Measurements from ENCODE around the gene SUPV3L1. TPM values are rescaled to one million over a fixed set of nuclear protein-coding genes. Genes with fewer than 3 reads are reported as not detected.

SUPV3L1 gene
- total and polyA plus RNA-seq, 9 donors, result 22.3 to 30.2 (median 25.0) TPM

GRCh38 chr10:69225681-69226080 is 45.6 kb downstream of the SUPV3L1 start:
- Histone ChIP-seq H3K27me3 (ENCODE audit: control insufficient read depth, insufficient read depth, low read length) (peaks cover 6% of the 10 kb centered on the region), H3K4me1 (ENCODE audit: control insufficient read depth, insufficient read depth, low read length) (peaks cover 2% of the 10 kb centered on the region), H3K36me3 (ENCODE audit: control insufficient read depth, insufficient read depth, low read length) (no peaks in the 10 kb centered on the region), H3K9me3 (replicated peaks; ENCODE audit: control insufficient read depth, low read depth, low read length) (no peaks in the 10 kb centered on the region), H3K27ac (ENCODE audit: low read length) (peak overlapping the region; percentile 25), H3K4me3 (ENCODE audit: low read length) (no peak overlapping the region)
- WGBS (ENCODE audit: insufficient coverage), result no CpG with 5 or more reads among the region's 10 CpGs
- DNase-seq, result no peak

- no peak overlapping the region for H3K4me3 ChIP-seq (ENCODE audit: low read length)
- 74% methylated on average over 12 of the region's 14 CpGs for WGBS (ENCODE audit: insufficient coverage)
- DNase-seq, result no peak
- H3K4me1 ChIP-seq (ENCODE audit: control insufficient read depth, insufficient read depth, low read length), result peaks cover 2% of the 10 kb centered on the region
- no peak overlapping the region for H3K27ac ChIP-seq (ENCODE audit: low read length)
- H3K36me3 ChIP-seq (ENCODE audit: control insufficient read depth, insufficient read depth, low read length), result no peaks in the 10 kb centered on the region
- peaks cover 9% of the 10 kb centered on the region for H3K27me3 ChIP-seq (ENCODE audit: control insufficient read depth, insufficient read depth, low read length)
- no peaks in the 10 kb centered on the region for H3K9me3 ChIP-seq (replicated peaks; ENCODE audit: control insufficient read depth, low read depth, low read length)
Observed at GRCh38 chr10:69226919-69227450, 47.0 kb downstream of the SUPV3L1 start.

GRCh38 chr10:69228151-69228550 is 48.1 kb downstream of the SUPV3L1 start:
- DNase-seq, result no peak
- Histone ChIP-seq H3K27me3 (ENCODE audit: control insufficient read depth, insufficient read depth, low read length) (peaks cover 9% of the 10 kb centered on the region), H3K4me1 (ENCODE audit: control insufficient read depth, insufficient read depth, low read length) (peaks cover 2% of the 10 kb centered on the region), H3K27ac (ENCODE audit: low read length) (no peak overlapping the region), H3K9me3 (replicated peaks; ENCODE audit: control insufficient read depth, low read depth, low read length) (no peaks in the 10 kb centered on the region), H3K36me3 (ENCODE audit: control insufficient read depth, insufficient read depth, low read length) (no peaks in the 10 kb centered on the region), H3K4me3 (ENCODE audit: low read length) (no peak overlapping the region)
- 65% methylated on average over 2 of the region's 2 CpGs for WGBS (ENCODE audit: insufficient coverage)

GRCh38 chr10:69229616-69229916 is 49.5 kb downstream of the SUPV3L1 start:
- no peak for DNase-seq
- Histone ChIP-seq H3K4me1 (ENCODE audit: control insufficient read depth, insufficient read depth, low read length) (peaks cover 2% of the 10 kb centered on the region), H3K4me3 (ENCODE audit: low read length) (no peak overlapping the region), H3K9me3 (replicated peaks; ENCODE audit: control insufficient read depth, low read depth, low read length) (no peaks in the 10 kb centered on the region), H3K36me3 (ENCODE audit: control insufficient read depth, insufficient read depth, low read length) (no peaks in the 10 kb centered on the region), H3K27me3 (ENCODE audit: control insufficient read depth, insufficient read depth, low read length) (peaks cover 9% of the 10 kb centered on the region), H3K27ac (ENCODE audit: low read length) (no peak overlapping the region)
- WGBS (ENCODE audit: insufficient coverage), result no CpG with 5 or more reads among the region's 8 CpGs

GRCh38 chr10:69230128-69230527 is 50.1 kb downstream of the SUPV3L1 start:
- H3K27ac ChIP-seq (ENCODE audit: low read length), result no peak overlapping the region
- no peak overlapping the region for H3K4me3 ChIP-seq (ENCODE audit: low read length)
- H3K27me3 ChIP-seq (ENCODE audit: control insufficient read depth, insufficient read depth, low read length), result peaks cover 9% of the 10 kb centered on the region
- H3K4me1 ChIP-seq (ENCODE audit: control insufficient read depth, insufficient read depth, low read length), result peaks cover 2% of the 10 kb centered on the region
- DNase-seq, result no peak
- 67% methylated on average over 3 of the region's 5 CpGs for WGBS (ENCODE audit: insufficient coverage)
- no peaks in the 10 kb centered on the region for H3K36me3 ChIP-seq (ENCODE audit: control insufficient read depth, insufficient read depth, low read length)
- H3K9me3 ChIP-seq (replicated peaks; ENCODE audit: control insufficient read depth, low read depth, low read length), result no peaks in the 10 kb centered on the region

GRCh38 chr10:69232252-69232651 is 52.2 kb downstream of the SUPV3L1 start:
- H3K9me3 ChIP-seq (replicated peaks; ENCODE audit: control insufficient read depth, low read depth, low read length), result no peaks in the 10 kb centered on the region
- H3K36me3 ChIP-seq (ENCODE audit: control insufficient read depth, insufficient read depth, low read length), result no peaks in the 10 kb centered on the region
- no peak overlapping the region for H3K4me3 ChIP-seq (ENCODE audit: low read length)
- WGBS (ENCODE audit: insufficient coverage), result 71% methylated on average over 9 of the region's 9 CpGs
- H3K27ac ChIP-seq (ENCODE audit: low read length), result no peak overlapping the region
- H3K27me3 ChIP-seq (ENCODE audit: control insufficient read depth, insufficient read depth, low read length), result peaks cover 6% of the 10 kb centered on the region
- no peak for DNase-seq
- H3K4me1 ChIP-seq (ENCODE audit: control insufficient read depth, insufficient read depth, low read length), result no peaks in the 10 kb centered on the region

GRCh38 chr10:69232736-69233480 is 52.9 kb downstream of the SUPV3L1 start:
- DNase-seq, result no peak
- Histone ChIP-seq H3K9me3 (replicated peaks; ENCODE audit: control insufficient read depth, low read depth, low read length) (no peaks in the 10 kb centered on the region), H3K27me3 (ENCODE audit: control insufficient read depth, insufficient read depth, low read length) (peaks cover 6% of the 10 kb centered on the region), H3K36me3 (ENCODE audit: control insufficient read depth, insufficient read depth, low read length) (no peaks in the 10 kb centered on the region), H3K4me1 (ENCODE audit: control insufficient read depth, insufficient read depth, low read length) (no peaks in the 10 kb centered on the region), H3K27ac (ENCODE audit: low read length) (no peak overlapping the region), H3K4me3 (ENCODE audit: low read length) (no peak overlapping the region)
- 79% methylated on average over 20 of the region's 22 CpGs for WGBS (ENCODE audit: insufficient coverage)

GRCh38 chr10:69234447-69234846 is 54.4 kb downstream of the SUPV3L1 start:
- Histone ChIP-seq H3K27ac (ENCODE audit: low read length) (no peak overlapping the region), H3K27me3 (ENCODE audit: control insufficient read depth, insufficient read depth, low read length) (peaks cover 3% of the 10 kb centered on the region), H3K36me3 (ENCODE audit: control insufficient read depth, insufficient read depth, low read length) (no peaks in the 10 kb centered on the region), H3K9me3 (replicated peaks; ENCODE audit: control insufficient read depth, low read depth, low read length) (no peaks in the 10 kb centered on the region), H3K4me1 (ENCODE audit: control insufficient read depth, insufficient read depth, low read length) (no peaks in the 10 kb centered on the region), H3K4me3 (ENCODE audit: low read length) (no peak overlapping the region)
- no peak for DNase-seq
- 63% methylated on average over 1 of the region's 3 CpGs for WGBS (ENCODE audit: insufficient coverage)

- no CpG with 5 or more reads among the region's 17 CpGs for WGBS (ENCODE audit: insufficient coverage)
Observed at GRCh38 chr10:69237528-69238159, 57.6 kb downstream of the SUPV3L1 start.

GRCh38 chr10:69239136-69239535 is 59.1 kb downstream of the SUPV3L1 start:
- H3K9me3 ChIP-seq (replicated peaks; ENCODE audit: control insufficient read depth, low read depth, low read length), result no peaks in the 10 kb centered on the region
- no peak overlapping the region for H3K27ac ChIP-seq (ENCODE audit: low read length)
- 59% methylated on average over 4 of the region's 5 CpGs for WGBS (ENCODE audit: insufficient coverage)
- H3K4me3 ChIP-seq (ENCODE audit: low read length), result no peak overlapping the region
- H3K36me3 ChIP-seq (ENCODE audit: control insufficient read depth, insufficient read depth, low read length), result no peaks in the 10 kb centered on the region
- H3K27me3 ChIP-seq (ENCODE audit: control insufficient read depth, insufficient read depth, low read length), result no peaks in the 10 kb centered on the region
- no peaks in the 10 kb centered on the region for H3K4me1 ChIP-seq (ENCODE audit: control insufficient read depth, insufficient read depth, low read length)
- DNase-seq, result no peak

More at GRCh38 chr10:69237528-69238159, 57.6 kb downstream of the SUPV3L1 start:
- peak; percentile 90 for DNase-seq
- no peak overlapping the region for H3K27ac ChIP-seq (ENCODE audit: low read length)
- no peaks in the 10 kb centered on the region for H3K36me3 ChIP-seq (ENCODE audit: control insufficient read depth, insufficient read depth, low read length)
- H3K4me1 ChIP-seq (ENCODE audit: control insufficient read depth, insufficient read depth, low read length), result no peaks in the 10 kb centered on the region
- H3K27me3 ChIP-seq (ENCODE audit: control insufficient read depth, insufficient read depth, low read length), result no peaks in the 10 kb centered on the region
- no peak overlapping the region for H3K4me3 ChIP-seq (ENCODE audit: low read length)
- H3K9me3 ChIP-seq (replicated peaks; ENCODE audit: control insufficient read depth, low read depth, low read length), result no peaks in the 10 kb centered on the region
